ENCODE measurements around the gene MT1E. TPM values are rescaled to one million over a fixed set of nuclear protein-coding genes. Genes with fewer than 3 reads are reported as not detected.
"Not testable (repeated sequence)": the region's sequence is repeated elsewhere in the genome, so short reads cannot be mapped to it uniquely, and the experiment has no call there.

Gene MT1E
- total RNA-seq, 1 donor from 2014 or later: 137 TPM

DNA sequence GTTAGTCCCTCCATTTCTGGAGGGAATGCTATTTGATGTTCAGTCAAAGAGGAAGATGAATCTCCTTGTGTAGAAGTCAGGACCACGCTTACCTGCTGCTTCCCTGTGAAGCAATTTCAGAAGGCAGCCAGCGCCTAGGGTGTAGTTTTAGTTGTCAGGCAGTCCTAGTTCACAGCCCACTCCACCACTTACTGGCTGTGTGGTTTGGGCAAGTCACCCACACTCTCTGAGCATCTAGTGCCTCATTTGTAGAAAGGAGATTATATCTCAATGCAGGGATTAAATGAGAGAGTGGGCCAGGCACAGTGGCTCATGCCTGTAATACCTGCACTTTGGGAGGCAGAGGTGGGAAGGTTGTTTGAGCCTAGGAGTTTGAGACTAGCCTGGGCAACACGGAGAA lies 46.6 kb downstream of the MT1E start:
- not testable (repeated sequence) for DNase-seq (ENCODE audit: low spot score)

DNA sequence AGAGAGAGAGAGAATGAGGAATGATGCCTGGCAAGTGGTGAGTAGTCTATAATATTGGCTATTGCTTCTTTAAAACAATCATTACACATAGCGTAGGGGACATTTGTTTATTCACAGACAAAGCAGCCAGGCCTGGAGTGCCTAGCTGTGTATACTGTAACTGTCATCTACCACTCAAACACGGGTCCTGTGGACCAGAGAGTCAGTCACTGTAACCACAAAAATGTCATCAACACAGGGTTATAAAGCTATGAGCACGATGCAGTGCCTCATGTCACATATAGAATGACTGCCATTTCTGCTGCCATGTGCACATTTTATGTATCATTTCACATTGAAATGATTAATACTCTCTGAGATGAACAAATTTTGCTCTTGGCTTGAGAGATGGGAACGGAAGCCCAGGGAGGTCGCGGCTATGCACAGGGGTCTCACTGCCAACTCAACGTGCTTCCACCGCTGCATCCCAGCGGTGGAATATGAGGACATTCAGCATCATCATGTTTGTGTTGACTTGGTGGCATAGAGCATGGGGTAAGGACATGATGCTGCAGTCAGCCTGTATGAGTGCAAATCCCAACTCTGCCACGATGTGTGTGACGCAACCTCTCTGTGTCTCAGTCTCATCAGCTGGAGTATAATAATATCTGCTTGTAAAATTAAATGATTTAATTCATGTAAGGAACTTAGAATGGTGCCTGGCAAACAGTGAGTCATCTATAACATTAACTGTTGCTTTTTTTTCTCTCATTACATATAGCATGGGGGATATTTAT lies 47.4 kb downstream of the MT1E start:
- no peak for DNase-seq (ENCODE audit: low spot score)

DNA sequence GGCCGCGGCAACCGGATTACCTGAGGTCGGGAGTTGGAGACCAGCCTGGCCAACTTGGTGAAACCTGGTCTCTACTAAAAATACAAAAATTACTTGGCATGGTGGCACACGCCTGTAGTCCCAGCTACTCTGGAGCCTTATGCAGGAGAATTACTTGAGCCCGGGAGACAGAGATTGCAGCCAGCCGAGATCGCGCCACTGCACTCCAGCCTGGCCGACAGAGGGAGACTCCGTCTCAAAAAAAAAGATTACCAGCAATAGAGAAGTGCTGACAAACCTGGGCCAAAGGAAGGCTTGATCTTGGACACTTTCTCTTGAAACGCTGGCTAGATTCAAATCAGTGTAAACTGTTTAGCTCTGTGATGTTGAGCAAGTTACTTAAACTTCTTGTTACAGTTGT lies 48.3 kb downstream of the MT1E start:
- no peak for DNase-seq (ENCODE audit: low spot score)

DNA sequence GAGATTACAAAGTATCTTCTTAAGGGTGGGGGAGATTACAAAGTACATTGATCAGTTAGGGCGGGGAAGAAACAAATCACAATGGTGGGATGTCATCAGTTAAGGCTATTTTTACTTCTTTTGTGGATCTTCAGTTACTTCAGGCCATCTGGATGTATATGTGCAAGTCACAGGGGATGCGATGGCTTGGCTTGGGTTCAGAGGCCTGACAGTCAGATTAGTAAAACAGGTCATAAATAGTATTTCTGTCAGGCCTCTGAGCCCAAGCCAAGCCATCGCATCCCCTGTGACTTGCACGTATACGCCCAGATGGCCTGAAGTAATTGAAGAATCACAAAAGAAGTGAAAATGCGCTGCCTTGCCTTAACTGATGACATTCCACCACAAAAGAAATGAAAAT lies 49.0 kb downstream of the MT1E start:
- not testable (repeated sequence) for DNase-seq (ENCODE audit: low spot score)

DNA sequence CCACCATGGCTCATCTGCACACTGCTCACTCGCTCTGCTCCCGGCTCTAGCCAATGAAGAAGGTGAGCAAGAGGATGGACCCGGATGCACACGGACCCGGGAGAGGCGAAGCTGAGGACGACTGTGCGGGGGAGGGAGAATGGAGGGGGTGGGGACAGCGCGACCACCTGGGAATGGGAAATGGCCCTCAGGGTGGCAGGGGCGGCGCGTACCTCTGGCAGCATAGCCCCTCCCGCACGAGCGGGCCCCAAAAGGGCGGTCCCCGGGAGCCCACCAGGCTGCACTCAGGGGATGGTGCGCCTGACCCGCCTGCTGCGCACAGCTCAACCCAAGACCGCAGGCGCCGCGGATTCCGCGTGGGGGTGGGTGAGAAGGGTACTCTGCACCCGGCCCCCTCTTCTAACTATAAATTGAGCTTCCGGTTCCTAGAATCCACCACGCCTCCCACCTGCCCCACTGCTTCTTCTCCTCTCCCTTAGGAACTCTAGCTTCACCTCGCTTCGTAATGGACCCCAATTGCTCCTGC lies 50.2 kb downstream of the MT1E start:
- DNase-seq (ENCODE audit: low spot score): no peak

Other genes starting within 250 kb of the MT1E start
- 121 TPM for gene AMFR, start 200.2 kb upstream of the MT1E start, total RNA-seq
- 80.9 TPM for gene NUDT21, start 174.4 kb upstream of the MT1E start, total RNA-seq
- 34.2 TPM for gene OGFOD1, start 174.2 kb upstream of the MT1E start, total RNA-seq
- gene BBS2, start 105.8 kb upstream of the MT1E start, total RNA-seq: 42.7 TPM
- gene MT4, start 60.7 kb upstream of the MT1E start, total RNA-seq: not detected
- 1.4 TPM for gene MT3, start 36.3 kb upstream of the MT1E start, total RNA-seq
- gene MT2A, start 17.2 kb upstream of the MT1E start, total RNA-seq: 157 TPM
- 4.6 TPM for gene MT1M, start 6.9 kb downstream of the MT1E start, total RNA-seq
- gene MT1A, start 12.9 kb downstream of the MT1E start, total RNA-seq: 1.9 TPM
- not detected for gene MT1B, start 26.1 kb downstream of the MT1E start, total RNA-seq
- 36.6 TPM for gene MT1F, start 32.2 kb downstream of the MT1E start, total RNA-seq
- 55.2 TPM for gene MT1G, start 42.3 kb downstream of the MT1E start, total RNA-seq
- 2.9 TPM for gene MT1H, start 44.0 kb downstream of the MT1E start, total RNA-seq
- gene MT1X, start 56.7 kb downstream of the MT1E start, total RNA-seq: 75.1 TPM
- gene NUP93, start 104.3 kb downstream of the MT1E start, total RNA-seq: 26.4 TPM
- gene SLC12A3, start 239.4 kb downstream of the MT1E start, total RNA-seq: 0.20 TPM